ENCODE results near the gene ANKLE1.

The ANKLE1 gene

GRCh38 chr19:17281391-17282304, at the start of gene ANKLE1:
Gene ANKLE1, plus strand, starts transcription at chr19:17281901. Its CDS starts 20 bp downstream, at chr19:17281921.
- Histone ChIP-seq H3K9me3 (ENCODE audit: low read length) (no peaks in the 10 kb centered on the region), H3K4me1 (ENCODE audit: insufficient read depth, low read length, severe bottlenecking) (peaks cover 16% of the 10 kb centered on the region), H3K9ac (ENCODE audit: low read length) (peak within 1 kb of the TSS; percentile 85), H3K4me2 (ENCODE audit: low read length) (peak within 1 kb of the TSS; percentile 77), H3K4me3 (ENCODE audit: low read depth, low read length, poor library complexity, severe bottlenecking) (peak within 1 kb of the TSS; percentile 75), H3K79me2 (ENCODE audit: insufficient read depth, low read length) (no peaks in the 10 kb centered on the region), H3K27ac (ENCODE audit: low read depth, low read length, poor library complexity, severe bottlenecking) (peak within 1 kb of the TSS; percentile 79), H4K20me1 (ENCODE audit: insufficient read depth, low read length) (no peaks in the 10 kb centered on the region), H3K9me2 (ENCODE audit: low read depth, low read length) (no peaks in the 10 kb centered on the region), H3F3A (ENCODE audit: insufficient read depth, low read length) (peaks cover 5% of the 10 kb centered on the region; the same call in 1 of the 2 replicates), H2AFZ (ENCODE audit: low read length) (no peak within 1 kb of the TSS), H3K36me3 (ENCODE audit: insufficient read depth, low read length) (peaks cover 54% of the 10 kb centered on the region), H3K27me3 (ENCODE audit: insufficient read depth, low read length) (no peaks in the 10 kb centered on the region)
- no peak for TF ChIP-seq EZH2 (IDR thresholded peaks at IDR 0.05; ENCODE audit: borderline replicate concordance, low read length)
- TF ChIP-seq CTCF (IDR thresholded peaks at IDR 0.05; ENCODE audit: low read length), result no peak

- Histone ChIP-seq H3K36me3 (ENCODE audit: insufficient read depth, low read length) (peaks cover 28% of the 10 kb centered on the region; the same call in 1 of the 2 replicates), H3K4me3 (ENCODE audit: low read depth, low read length, poor library complexity, severe bottlenecking) (no peak overlapping the region), H3K27me3 (ENCODE audit: insufficient read depth, low read length) (no peaks in the 10 kb centered on the region), H3K9me3 (ENCODE audit: low read length) (no peaks in the 10 kb centered on the region), H2AFZ (ENCODE audit: low read length) (no peak overlapping the region), H3K4me2 (ENCODE audit: low read length) (no peak overlapping the region), H3K79me2 (ENCODE audit: insufficient read depth, low read length) (peaks cover 4% of the 10 kb centered on the region; the same call in 1 of the 2 replicates), H3K4me1 (ENCODE audit: insufficient read depth, low read length, severe bottlenecking) (peaks cover 32% of the 10 kb centered on the region), H4K20me1 (ENCODE audit: insufficient read depth, low read length) (no peaks in the 10 kb centered on the region), H3F3A (ENCODE audit: insufficient read depth, low read length) (no peaks in the 10 kb centered on the region), H3K9me2 (ENCODE audit: low read depth, low read length) (no peaks in the 10 kb centered on the region), H3K27ac (ENCODE audit: low read depth, low read length, poor library complexity, severe bottlenecking) (no peak overlapping the region), H3K9ac (ENCODE audit: low read length) (no peak overlapping the region)
- TF ChIP-seq EZH2 (IDR thresholded peaks at IDR 0.05; ENCODE audit: borderline replicate concordance, low read length) (no peak), CTCF (IDR thresholded peaks at IDR 0.05; ENCODE audit: low read length) (no peak)
Measured at GRCh38 chr19:17232258-17232657, 49.4 kb upstream of the ANKLE1 start.

- H3K79me2 ChIP-seq (ENCODE audit: insufficient read depth, low read length), result peaks cover 4% of the 10 kb centered on the region; the same call in 1 of the 2 replicates
- H3K9me2 ChIP-seq (ENCODE audit: low read depth, low read length), result no peaks in the 10 kb centered on the region
- H3K4me1 ChIP-seq (ENCODE audit: insufficient read depth, low read length, severe bottlenecking), result peaks cover 24% of the 10 kb centered on the region
- peak overlapping the region; percentile 66 for H3K9ac ChIP-seq (ENCODE audit: low read length)
- H3K27me3 ChIP-seq (ENCODE audit: insufficient read depth, low read length), result no peaks in the 10 kb centered on the region
- no peak for TF ChIP-seq EZH2 (IDR thresholded peaks at IDR 0.05; ENCODE audit: borderline replicate concordance, low read length)
- TF ChIP-seq CTCF (IDR thresholded peaks at IDR 0.05; ENCODE audit: low read length), result no peak
- no peaks in the 10 kb centered on the region for H4K20me1 ChIP-seq (ENCODE audit: insufficient read depth, low read length)
- peak overlapping the region; percentile 61 for H3K4me3 ChIP-seq (ENCODE audit: low read depth, low read length, poor library complexity, severe bottlenecking)
- H3K9me3 ChIP-seq (ENCODE audit: low read length), result no peaks in the 10 kb centered on the region
- H2AFZ ChIP-seq (ENCODE audit: low read length), result no peak overlapping the region
- H3K27ac ChIP-seq (ENCODE audit: low read depth, low read length, poor library complexity, severe bottlenecking), result peak overlapping the region; percentile 40
- no peaks in the 10 kb centered on the region for H3F3A ChIP-seq (ENCODE audit: insufficient read depth, low read length)
- peaks cover 23% of the 10 kb centered on the region; the same call in 1 of the 2 replicates for H3K36me3 ChIP-seq (ENCODE audit: insufficient read depth, low read length)
- peak overlapping the region; percentile 83 for H3K4me2 ChIP-seq (ENCODE audit: low read length)
Measured at GRCh38 chr19:17234911-17235299, 46.8 kb upstream of the ANKLE1 start.

Data from OCI-LY1 (cell line).